Measurements from ENCODE around the gene PPP1R14B. TPM values are rescaled to one million over a fixed set of nuclear protein-coding genes. Genes with fewer than 3 reads are reported as not detected.

The PPP1R14B gene
- total and polyA plus RNA-seq, 7 donors = 129 to 522 (median 236) TPM

DNA sequence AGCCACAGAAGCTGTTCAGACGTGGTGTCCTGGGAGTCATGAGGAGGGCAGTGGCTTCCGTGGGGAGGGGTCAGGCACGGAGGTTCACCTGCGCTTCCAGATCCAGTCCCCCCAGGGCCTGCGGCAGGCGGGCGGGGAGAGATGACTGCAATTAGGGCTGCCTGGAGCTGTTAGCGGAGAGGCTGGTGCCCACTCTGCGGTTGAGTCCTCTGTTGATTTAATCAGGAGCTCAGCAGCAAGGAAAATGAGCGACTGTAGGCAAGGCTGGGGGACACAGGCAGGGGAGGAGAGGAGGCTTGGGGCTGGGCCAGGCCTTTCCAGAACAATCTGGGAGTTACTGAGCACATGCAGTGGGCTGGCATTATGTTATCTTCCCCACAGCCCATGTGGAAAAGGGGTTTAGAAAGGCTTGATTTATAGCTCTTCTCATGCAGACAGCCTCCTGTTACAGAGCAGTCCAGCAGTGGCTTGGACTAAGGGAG is 17.7 kb upstream of the PPP1R14B start:
- TF ChIP-seq, protein P1, sequence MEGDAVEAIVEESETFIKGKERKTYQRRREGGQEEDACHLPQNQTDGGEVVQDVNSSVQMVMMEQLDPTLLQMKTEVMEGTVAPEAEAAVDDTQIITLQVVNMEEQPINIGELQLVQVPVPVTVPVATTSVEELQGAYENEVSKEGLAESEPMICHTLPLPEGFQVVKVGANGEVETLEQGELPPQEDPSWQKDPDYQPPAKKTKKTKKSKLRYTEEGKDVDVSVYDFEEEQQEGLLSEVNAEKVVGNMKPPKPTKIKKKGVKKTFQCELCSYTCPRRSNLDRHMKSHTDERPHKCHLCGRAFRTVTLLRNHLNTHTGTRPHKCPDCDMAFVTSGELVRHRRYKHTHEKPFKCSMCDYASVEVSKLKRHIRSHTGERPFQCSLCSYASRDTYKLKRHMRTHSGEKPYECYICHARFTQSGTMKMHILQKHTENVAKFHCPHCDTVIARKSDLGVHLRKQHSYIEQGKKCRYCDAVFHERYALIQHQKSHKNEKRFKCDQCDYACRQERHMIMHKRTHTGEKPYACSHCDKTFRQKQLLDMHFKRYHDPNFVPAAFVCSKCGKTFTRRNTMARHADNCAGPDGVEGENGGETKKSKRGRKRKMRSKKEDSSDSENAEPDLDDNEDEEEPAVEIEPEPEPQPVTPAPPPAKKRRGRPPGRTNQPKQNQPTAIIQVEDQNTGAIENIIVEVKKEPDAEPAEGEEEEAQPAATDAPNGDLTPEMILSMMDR (IDR thresholded peaks at IDR 0.05) = no peak
- Histone ChIP-seq H3K4me1 (peaks cover 14% of the 10 kb centered on the region), H3K4me3 (no peak overlapping the region), H3K36me3 (ENCODE audit: insufficient read depth in 1 of 2, low read depth in 1 of 2) (peaks cover 3 to 58% of the 10 kb centered on the region in 2 donors), H3K27me3 (ENCODE audit: insufficient read depth in 3 of 3, low read length in 2 of 3) (no peaks in the 10 kb centered on the region), H3K27ac (no peak overlapping the region), H3K9me3 (no peaks in the 10 kb centered on the region)
- DNase-seq (peak in 1 of 2 donors; percentile 51), ATAC-seq (no peak)
- WGBS, 3 donors = 88 to 91% (median 89%) methylated on average over 10 of the region's 10 CpGs
- intact Hi-C loops (cut with DNase I) = no loop called here

DNA sequence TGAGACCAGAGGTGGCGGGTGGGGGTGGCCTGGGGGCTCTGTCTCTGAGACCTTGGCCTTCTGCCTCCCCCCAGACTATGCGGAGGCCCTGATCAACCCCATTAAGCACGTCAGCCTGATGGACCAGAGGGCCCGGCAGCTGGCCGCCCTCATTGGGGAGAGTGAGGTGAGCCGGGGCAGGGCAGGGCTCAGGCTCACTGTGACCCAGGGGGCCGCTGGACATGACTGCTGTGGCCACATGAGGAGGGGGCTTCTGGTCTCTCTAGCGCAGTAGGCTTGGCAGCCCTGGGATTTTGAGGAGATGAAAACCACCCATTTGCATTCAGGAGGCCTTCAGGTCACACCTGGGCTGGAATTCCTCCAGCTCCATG is 17.2 kb upstream of the PPP1R14B start:
- intact Hi-C loops (cut with DNase I) = no loop called here
- ATAC-seq (no peak), DNase-seq (no peak)
- no peaks in the 10 kb centered on the region for H3K9me3 ChIP-seq
- no peaks in the 10 kb centered on the region for H3K27me3 ChIP-seq (ENCODE audit: insufficient read depth in 3 of 3, low read length in 2 of 3)
- no peak overlapping the region for H3K27ac ChIP-seq
- H3K36me3 ChIP-seq (ENCODE audit: insufficient read depth in 1 of 2, low read depth in 1 of 2) = peaks cover 3 to 63% of the 10 kb centered on the region in 2 donors
- H3K4me3 ChIP-seq = no peak overlapping the region
- TF ChIP-seq, protein P1 (IDR thresholded peaks at IDR 0.05) = no peak
- WGBS, 3 donors = 86 to 97% (median 92%) methylated on average over 8 of the region's 8 CpGs
- H3K4me1 ChIP-seq = peaks cover 12% of the 10 kb centered on the region

DNA sequence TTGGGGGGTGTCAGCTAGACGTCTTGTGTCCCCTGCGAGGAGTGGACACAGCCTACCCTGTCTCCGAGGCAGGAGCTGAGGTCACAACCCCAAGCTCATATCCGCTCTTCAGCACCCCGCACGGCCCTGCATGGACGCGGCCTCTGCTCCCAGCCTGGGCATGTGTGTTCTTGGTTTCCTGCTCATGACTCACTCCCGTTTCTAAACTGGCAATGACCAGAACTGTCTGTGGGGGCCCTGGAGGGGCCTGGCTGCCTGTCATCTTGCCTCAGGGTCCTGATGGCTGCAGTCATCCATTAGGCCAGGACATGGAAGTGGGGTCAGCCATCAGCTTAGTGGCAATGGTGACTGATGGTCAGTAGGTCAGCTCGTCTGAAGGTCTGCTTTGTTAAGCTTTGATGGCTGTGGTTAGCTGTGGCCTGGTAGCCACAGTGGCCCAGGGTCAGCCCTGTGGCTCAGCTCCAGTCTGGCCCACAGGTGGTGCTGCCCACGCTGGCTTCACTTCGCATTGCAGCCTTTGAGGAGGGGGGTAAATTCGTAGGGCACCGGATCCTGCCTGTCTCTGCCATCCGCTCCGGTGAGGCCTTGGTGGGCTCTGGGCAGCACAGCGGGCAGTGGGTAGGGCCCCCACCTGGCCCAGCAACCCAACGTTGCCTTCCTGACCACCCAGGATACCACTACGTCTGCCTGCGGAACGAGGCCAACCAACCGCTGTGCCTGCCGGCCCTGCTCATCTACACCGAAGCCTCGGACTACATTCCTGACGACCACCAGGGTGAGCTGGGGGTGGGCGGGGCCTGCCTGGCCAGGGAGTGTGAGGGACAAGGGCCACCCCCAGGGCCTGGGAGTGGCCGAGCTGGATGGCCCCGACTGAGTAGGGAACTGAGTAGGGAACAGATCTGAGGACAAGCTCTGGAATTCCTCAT is 16.5 kb upstream of the PPP1R14B start:
- DNase-seq = peak in 1 of 2 donors; percentile 46
- Histone ChIP-seq H3K4me1 (peaks cover 6% of the 10 kb centered on the region), H3K9me3 (no peaks in the 10 kb centered on the region), H3K27me3 (ENCODE audit: insufficient read depth in 3 of 3, low read length in 2 of 3) (no peaks in the 10 kb centered on the region), H3K27ac (no peak overlapping the region), H3K36me3 (ENCODE audit: insufficient read depth in 1 of 2, low read depth in 1 of 2) (peaks cover 3 to 70% of the 10 kb centered on the region in 2 donors), H3K4me3 (no peak overlapping the region)
- 80 to 86% (median 82%) methylated on average over 27 to 29 of the region's 29 CpGs for WGBS, 3 donors
- ATAC-seq = no peak
- TF ChIP-seq, protein P1 (IDR thresholded peaks at IDR 0.05) = no peak
- intact Hi-C loops (cut with DNase I) = no loop called here

DNA sequence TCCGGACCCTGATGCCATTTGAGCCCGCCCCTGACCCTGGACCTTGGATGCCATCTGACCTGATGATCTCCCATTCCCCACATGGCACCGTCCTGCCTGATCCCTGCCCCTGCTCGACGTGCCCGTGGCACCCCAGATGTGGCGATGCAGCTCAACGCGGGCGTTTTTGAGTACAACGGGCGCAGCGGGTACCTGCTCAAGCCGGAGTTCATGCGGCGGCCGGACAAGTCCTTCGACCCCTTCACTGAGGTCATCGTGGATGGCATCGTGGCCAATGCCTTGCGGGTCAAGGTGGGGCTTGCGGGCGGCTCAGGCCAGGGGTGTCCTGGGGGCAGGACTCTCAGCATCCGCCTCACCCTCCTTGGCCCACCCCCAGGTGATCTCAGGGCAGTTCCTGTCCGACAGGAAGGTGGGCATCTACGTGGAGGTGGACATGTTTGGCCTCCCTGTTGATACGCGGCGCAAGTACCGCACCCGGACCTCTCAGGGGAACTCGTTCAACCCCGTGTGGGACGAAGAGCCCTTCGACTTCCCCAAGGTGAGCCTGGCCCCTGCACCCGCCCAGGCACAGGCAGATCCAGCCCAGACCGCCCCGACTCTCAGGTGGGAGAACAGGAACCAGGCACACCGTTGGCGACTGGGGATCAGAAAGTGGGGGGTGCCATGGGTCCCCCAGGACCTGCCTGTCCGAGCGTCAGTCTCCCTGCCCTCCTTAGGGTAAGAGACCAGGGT is 15.7 kb upstream of the PPP1R14B start:
- no peaks in the 10 kb centered on the region for H3K9me3 ChIP-seq
- TF ChIP-seq, protein P1 (IDR thresholded peaks at IDR 0.05) = no peak

More for the DNA sequence above, 15.7 kb upstream of the PPP1R14B start:
- H3K36me3 ChIP-seq (ENCODE audit: insufficient read depth in 1 of 2, low read depth in 1 of 2) = peaks cover 3 to 78% of the 10 kb centered on the region in 2 donors
- H3K27ac ChIP-seq = no peak overlapping the region
- no peaks in the 10 kb centered on the region for H3K4me1 ChIP-seq
- intact Hi-C loops (cut with DNase I) = no loop called here
- no peaks in the 10 kb centered on the region for H3K27me3 ChIP-seq (ENCODE audit: insufficient read depth in 3 of 3, low read length in 2 of 3)
- ATAC-seq (no peak), DNase-seq (peak in 1 of 2 donors; percentile 53)
- H3K4me3 ChIP-seq = no peak overlapping the region
- 92 to 93% (median 93%) methylated on average over 42 of the region's 42 CpGs for WGBS, 3 donors

All from psoas muscle (tissue), 8 donors.